H1 (cell line): ENCODE results near the gene ARNT2. TPM values are rescaled to one million over a fixed set of nuclear protein-coding genes. Genes with fewer than 3 reads are reported as not detected.

Source experiments
- CHD1 ChIP-seq: IDR thresholded peaks from 2 replicates; pipeline ENCODE4 v1.6.1; 2012; ENCODE audit warnings: low read depth, low read length, improper control_type of control experiment
- CHD7 ChIP-seq: fragments of 300-600 bp; sonication (generic); IDR thresholded peaks from 2 replicates; pipeline ENCODE4 v1.7.1; 2012; ENCODE audit warnings: low read length, moderate library complexity, mild to moderate bottlenecking, inconsistent platforms; ENCODE audit not compliant: insufficient replicate concordance
- CTCF ChIP-seq, 3 experiments: IDR thresholded peaks; 1 replicate in 2 of 3; 2 replicates in 1 of 3; pipeline versions ENCODE4 v1.5.1 to v1.6.1; 2011; ENCODE audit warnings: low read length in 3 of 3, mild to moderate bottlenecking in 3 of 3, inconsistent platforms in 2 of 3, low read depth in 1 of 3, moderate library complexity in 1 of 3; ENCODE audit not compliant: insufficient read depth in 1 of 3; ENCODE audit errors: control extremely low read depth in 1 of 3
- HDAC6 ChIP-seq: IDR thresholded peaks from one replicate; pipeline ENCODE4 v1.7.1; 2012; ENCODE audit warnings: low read depth, mild to moderate bottlenecking, inconsistent platforms, low read length, moderate library complexity
- RBBP5 ChIP-seq: IDR thresholded peaks from 2 replicates; pipeline ENCODE4 v1.7.1; 2012; ENCODE audit warnings: low read depth, mild to moderate bottlenecking, inconsistent platforms, low read length, moderate library complexity, borderline replicate concordance
- SP2 ChIP-seq: IDR thresholded peaks from 2 replicates; pipeline ENCODE4 v1.6.1; 2012; ENCODE audit warnings: mild to moderate bottlenecking, low read length, inconsistent platforms
- polyA plus RNA-seq, 7 experiments: library from polyadenylated mRNA; depleted of rRNA in 3 of 7; stranded (reverse) in 5 of 7; unstranded in 2 of 7; fragments of >200 nt in 5 of 7; fragments of 200-250 nt in 2 of 7; gene quantifications; 1 replicate in 5 of 7; 2 replicates in 1 of 7; 4 replicates in 1 of 7; pipeline versions ENCODE4 v1.2.1 to v1.2.3, GENCODE V29; 2011 to 2013; ENCODE audit warnings: missing spikeins in 2 of 7, mixed read lengths in 2 of 7
- total RNA-seq: library from RNA; stranded (reverse); fragmentation: NEBNext Ultra II Directional; extraction: Animal tissue kit (Norgen Biotek cat#: 25700); gene quantifications from 2 replicates; pipeline ENCODE4 v1.2.1, GENCODE V29; 2021

Gene ARNT2
- total and polyA plus RNA-seq, 2 of the 8 experiments (the other 6 are each of a cell fraction or from before 2014, with no cell fraction given), result 9.5 to 14.6 TPM

GRCh38 chr15:80579611-80580010, 175.4 kb downstream of the ARNT2 start (continued):
- no peak for TF ChIP-seq CHD7
- TF ChIP-seq CTCF (IDR thresholded peaks at IDR 0.05; ENCODE audit: control extremely low read depth in 1 of 3, insufficient read depth in 1 of 3, low read depth in 1 of 3, low read length in 3 of 3), result no peak
- TF ChIP-seq SP2, result no peak
- TF ChIP-seq RBBP5, result no peak
- no peak for TF ChIP-seq CHD1
- TF ChIP-seq HDAC6, result no peak
- TF ChIP-seq, all 59 proteins: peak for 0
